NCI-H226 (cell line): ENCODE results near the gene PMIS2.
"Not testable (repeated sequence)": the region's sequence is repeated elsewhere in the genome, so short reads cannot be mapped to it uniquely, and the experiment has no call there.

Experiments used
- DNase-seq: peaks from one replicate; pipeline ENCODE4 v3.0.0-alpha.2; 2015

Gene PMIS2

GRCh38 chr19:35595026-35595425 lies 9.1 kb downstream of the PMIS2 start:
- DNase-seq = not testable (repeated sequence)

DNA sequence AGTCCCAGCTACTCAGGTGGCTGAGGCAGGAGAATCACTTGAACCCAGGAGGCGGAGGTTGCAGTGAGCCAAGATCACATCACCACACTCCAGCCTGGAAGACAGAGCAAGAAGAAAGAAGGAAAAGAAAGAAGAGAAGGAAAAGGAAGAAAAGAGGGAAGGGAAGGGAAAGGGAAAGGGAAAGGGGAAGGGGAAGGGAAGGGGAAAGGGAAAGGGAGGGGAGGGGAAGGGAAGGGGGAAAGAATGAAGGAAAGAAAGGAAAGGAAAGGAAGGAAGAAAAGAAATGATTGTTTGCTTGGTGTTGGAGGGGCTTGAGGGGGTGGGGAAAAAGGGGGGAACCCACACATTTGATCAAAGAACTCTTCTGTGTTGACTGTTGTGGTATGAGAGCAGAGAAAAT lies 10.0 kb downstream of the PMIS2 start:
- DNase-seq = no peak

- DNase-seq = peak; percentile 18
Measured at GRCh38 chr19:35596366-35596999, 10.5 kb downstream of the PMIS2 start.

- DNase-seq = no peak
Measured at GRCh38 chr19:35601971-35602370, 16.0 kb downstream of the PMIS2 start.

- not testable (repeated sequence) for DNase-seq
Measured at GRCh38 chr19:35604436-35604835, 18.5 kb downstream of the PMIS2 start.

DNA sequence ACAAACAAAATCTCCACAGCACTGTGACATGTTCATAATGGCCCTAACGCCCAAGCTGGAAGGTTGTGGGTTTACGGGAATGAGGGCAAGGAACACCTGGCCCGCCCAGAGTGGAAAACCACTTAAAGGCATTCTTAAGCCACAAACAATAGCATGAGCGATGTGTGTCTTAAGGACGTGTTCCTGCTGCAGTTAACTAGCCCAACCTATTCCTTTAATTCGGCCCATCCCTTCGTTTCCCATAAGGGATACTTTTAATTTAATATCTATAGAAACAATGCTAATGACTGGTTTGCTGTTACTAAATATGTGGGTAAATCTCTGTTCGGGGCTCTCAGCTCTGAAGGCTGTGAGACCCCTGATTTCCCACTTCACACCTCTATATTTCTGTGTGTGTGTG lies 21.2 kb downstream of the PMIS2 start:
- not testable (repeated sequence) for DNase-seq

- DNase-seq = no peak
Measured at GRCh38 chr19:35607661-35608060, 21.7 kb downstream of the PMIS2 start.

DNA sequence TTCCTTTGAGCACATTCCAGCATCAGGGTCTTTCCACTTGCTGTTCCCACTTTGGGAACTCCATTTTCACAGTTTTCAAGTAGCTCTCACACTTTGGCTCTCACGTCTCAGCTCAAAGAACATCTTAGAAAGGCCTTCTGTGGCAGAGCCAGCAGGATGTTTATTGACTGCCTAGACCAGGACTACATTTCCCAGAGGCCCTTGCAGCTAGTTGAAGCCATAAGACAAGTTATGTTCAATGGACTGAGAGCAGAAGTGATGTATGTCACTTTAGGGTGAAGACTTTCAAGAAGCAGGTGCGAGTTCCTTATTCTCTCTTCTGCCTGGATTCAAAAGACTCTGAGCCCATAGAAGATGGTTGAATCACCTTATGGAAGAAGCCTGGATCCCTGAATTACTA lies 22.3 kb downstream of the PMIS2 start:
- DNase-seq = no peak

DNA sequence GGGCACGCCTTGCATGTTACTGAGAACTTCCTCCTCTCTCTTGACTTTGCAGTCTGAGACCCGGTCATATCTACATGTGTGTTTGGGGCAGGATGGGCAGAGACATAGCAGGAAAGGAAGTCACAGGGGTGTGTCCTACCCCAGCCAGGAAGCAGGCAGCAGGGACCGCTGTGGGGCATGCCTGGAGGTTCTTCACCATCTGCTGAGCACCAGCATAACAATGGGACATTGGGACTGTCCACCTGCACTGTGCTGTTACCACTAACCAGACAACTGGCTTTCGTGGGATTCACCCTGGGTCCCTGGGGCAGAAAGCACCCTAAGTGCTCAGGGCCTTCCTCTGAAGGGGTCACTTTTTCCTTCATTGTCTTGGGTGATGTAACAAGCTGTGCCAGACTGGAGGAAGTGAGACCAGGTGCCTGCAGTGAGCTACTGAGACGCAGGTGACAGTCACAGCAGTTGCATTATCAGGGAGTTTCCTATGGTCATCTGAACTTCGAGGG lies 23.9 kb downstream of the PMIS2 start:
- DNase-seq = no peak

DNA sequence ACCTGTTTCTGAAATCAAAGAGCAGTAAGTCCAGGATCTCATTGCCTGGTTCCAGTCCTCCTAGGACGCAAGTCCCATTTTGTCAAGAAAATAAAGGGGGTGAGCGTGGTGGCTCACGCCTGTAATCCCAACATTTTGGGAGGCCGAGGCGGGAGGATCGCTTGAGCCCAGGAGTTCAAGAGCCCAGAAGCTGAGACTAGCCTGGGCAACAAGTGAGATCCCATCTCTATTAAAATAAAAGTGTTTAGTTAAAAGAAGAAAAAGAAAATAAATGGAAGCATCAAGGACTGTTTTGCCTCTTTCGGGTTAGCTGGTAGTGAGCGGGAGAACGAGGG lies 26.2 kb downstream of the PMIS2 start:
- no peak for DNase-seq

DNA sequence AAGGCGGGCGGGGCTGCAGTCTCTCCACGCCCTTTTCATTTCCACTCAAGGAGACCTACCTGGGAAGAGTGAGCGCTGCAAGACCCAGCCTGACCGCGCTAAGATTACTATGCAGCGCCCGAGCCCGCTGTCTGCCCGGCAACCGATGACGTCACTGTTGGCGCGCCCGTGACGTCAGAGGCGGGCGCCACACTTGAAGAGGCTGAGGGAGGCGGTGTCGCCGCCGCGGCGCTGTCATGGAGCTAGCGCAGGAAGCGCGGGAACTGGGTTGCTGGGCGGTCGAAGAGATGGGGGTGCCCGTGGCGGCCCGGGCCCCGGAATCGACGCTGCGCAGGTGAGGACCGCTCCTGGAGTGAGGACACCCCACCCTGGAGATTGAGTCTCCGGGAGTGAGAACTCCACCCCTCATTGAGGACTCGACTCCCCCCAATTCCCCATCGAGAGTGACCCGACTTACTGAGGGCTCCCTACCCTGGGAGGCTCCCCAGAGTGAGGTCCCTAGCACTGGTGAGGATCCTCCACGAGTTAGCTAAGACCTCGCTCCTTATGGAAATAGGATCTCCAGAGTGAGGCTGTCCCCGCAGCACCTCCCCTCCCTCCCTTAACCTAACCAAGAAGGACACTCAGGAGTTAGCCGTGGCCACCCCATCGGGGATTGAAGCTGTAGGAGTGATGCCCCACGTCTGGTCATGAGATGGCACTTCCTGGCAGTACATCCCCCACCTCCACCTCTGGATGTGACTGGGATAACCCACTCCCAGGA lies 26.8 kb downstream of the PMIS2 start, which contains the start of gene HAUS5:
Gene HAUS5, plus strand, starts transcription at position 177 of the 763 bp plus-strand sequence. Its CDS starts 60 bp downstream, at position 237.
- peak; percentile 88 for DNase-seq

DNA sequence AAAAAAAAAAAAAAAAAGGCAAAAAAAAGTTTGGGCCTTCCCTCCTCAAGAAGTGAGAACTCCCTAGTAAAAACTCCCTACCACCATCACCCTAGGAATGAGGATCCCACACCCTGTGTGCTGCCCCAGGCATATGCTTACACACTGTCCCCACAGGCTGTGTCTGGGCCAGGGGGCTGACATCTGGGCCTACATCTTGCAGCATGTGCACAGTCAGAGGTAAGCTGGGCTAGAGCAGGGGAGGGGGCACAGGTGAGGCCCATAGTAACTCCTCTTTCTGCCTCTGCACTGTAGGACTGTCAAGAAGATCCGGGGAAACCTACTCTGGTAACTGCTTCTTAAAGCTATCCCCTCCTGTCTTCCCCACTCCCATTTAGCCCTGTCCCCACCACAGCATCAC lies 27.6 kb downstream of the PMIS2 start:
- DNase-seq = no peak

DNA sequence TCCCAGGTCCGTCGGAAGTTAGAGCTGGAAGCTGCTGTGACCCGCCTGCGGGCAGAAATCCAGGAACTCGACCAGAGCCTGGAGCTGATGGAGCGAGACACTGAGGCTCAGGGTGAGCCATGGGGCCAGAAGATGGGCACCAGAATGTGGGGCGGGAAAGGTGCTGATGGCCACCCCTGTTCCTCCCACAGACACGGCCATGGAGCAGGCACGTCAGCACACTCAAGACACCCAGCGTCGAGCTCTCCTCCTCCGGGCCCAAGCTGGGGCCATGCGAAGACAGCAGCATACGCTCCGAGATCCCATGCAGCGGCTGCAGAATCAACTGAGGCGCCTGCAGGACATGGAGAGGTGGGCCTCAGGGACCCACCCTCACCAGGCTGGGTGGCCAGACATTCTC lies 29.1 kb downstream of the PMIS2 start:
- no peak for DNase-seq

DNA sequence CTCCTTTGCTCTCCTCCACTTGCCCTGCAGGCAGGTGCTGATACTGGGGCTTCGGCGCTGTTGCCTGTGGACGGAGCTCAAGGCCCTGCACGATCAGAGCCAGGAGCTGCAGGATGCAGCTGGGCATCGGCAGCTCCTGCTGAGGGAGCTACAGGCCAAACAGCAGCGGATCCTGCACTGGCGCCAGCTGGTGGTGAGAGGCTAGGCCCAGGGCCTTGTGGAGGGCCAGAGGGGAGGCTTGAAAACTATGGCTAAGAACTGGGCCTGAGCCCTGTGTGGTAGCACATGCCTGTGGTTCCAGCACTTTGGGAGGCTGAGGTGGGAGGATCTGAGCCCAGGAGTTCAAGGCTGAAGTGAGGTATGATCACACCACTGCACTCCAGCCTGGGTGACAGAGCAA lies 32.9 kb downstream of the PMIS2 start:
- DNase-seq = peak; percentile 16

DNA sequence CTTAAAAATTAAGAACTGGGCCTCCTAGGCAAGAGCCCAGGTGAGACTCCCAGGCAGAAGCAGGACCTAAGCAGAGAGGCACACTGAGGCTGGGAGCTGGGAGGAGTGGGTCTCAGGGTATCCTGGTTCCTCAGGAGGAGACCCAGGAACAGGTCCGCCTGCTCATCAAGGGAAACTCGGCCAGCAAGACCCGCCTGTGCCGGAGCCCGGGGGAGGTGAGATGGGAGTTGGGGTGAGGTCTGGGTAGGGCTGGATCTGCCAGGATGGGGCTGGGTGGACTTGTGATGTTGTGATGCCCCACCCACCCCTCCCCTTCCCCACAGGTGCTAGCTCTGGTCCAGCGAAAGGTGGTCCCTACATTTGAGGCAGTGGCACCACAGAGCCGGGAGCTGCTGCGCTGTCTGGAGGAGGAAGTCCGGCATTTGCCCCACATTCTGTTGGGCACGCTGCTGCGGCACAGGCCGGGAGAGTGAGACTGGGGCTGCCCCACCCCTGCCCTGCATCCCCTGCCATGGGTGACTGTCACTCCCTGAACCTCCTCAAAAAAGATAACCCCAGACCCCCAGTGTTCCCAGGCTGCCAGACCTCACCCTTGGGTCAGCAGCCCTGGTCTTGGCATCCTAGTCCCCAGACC lies 33.4 kb downstream of the PMIS2 start:
- no peak for DNase-seq

DNA sequence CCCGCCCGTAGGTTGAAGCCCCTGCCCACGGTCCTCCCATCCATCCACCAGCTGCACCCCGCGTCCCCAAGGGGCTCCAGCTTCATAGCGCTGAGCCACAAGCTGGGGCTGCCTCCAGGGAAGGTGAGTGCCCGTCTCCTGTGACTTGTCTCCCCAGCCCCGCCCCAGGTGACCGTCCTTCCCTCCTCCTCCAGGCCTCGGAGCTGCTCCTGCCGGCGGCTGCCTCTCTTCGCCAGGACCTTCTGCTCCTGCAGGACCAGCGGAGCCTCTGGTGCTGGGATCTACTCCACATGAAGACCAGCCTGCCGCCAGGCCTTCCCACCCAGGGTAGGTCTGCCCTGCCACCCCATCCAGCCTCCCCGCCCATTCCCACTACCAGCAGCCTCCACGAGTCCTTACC lies 34.0 kb downstream of the PMIS2 start:
- no peak for DNase-seq

DNA sequence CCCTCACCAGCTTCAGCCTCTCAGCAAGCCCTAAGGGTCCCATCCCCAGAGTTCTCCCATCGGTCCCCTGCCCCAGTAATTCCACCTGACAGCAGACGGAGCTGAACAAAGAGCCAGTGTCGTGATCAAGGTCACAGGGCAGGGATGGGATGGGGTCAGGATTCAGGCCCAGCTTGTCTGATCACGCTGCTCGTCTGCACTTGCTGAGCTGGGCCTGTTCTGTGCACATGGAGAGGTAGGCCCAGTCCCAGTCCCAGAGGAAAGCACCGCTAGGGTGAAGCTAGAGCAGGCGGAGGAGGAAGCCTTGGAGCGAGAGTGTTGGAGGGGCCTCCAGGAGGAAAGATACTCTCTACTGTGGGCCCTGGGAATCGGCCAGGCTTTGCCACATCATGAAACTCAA lies 35.7 kb downstream of the PMIS2 start:
- no peak for DNase-seq

GRCh38 chr19:35622750-35623149 lies 36.8 kb downstream of the PMIS2 start:
- no peak for DNase-seq

- DNase-seq = no peak
Measured at GRCh38 chr19:35623327-35624010, 37.5 kb downstream of the PMIS2 start.

DNA sequence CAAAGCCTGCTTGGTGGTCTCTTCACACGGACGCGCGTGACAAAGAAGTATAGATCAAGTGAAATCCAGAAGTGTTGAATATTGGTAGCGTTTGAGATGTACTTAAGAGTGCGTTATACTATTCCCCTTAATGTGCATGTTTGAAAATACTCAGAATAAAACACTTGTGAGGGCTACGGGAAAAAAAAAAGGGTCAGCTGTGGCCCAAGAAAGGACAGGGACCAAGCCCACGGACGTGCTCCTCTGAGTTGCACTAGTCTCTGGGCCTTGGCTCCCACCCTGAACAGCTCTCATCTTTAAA lies 42.2 kb downstream of the PMIS2 start:
- DNase-seq = no peak

DNA sequence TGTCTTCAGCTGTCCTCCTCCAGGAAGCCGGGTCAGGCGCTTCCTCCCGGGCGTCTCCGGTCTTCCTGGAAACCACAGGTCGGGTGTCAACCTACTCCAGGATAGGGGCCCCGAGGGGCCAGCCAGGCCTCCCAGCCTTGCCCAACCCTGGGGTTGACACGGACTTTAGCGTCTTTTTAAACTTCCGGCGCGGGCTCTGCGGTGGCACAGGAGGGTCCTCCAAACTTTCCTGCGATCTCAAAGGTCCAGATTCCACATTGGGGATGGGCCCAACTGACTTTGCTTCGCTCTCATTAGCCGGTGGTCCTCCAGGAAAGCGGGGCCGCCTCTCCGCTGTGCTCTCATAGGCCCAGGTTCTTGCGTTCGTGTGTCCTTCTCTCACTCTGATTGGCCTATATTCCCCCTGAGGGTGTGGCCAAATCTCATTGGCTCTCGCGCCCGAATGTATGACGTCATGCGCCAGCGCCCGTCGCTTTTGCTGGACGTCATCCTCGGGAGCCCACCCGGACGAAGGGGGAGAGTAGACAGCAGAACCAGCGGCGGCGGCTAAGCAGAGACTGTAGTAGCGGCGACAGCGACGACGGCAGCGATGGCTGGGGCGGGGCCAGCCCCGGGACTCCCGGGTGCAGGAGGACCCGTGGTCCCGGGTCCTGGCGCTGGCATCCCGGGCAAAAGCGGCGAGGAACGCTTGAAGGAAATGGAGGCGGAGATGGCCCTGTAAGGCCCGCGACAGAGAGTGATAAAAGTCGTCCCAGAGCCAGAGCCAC lies 42.8 kb downstream of the PMIS2 start, which contains the start of gene RBM42:
Gene RBM42, plus strand, starts transcription at position 472 of the 767 bp plus-strand sequence. Its CDS starts 118 bp downstream, at position 590.
- peak; percentile 99 for DNase-seq

DNA sequence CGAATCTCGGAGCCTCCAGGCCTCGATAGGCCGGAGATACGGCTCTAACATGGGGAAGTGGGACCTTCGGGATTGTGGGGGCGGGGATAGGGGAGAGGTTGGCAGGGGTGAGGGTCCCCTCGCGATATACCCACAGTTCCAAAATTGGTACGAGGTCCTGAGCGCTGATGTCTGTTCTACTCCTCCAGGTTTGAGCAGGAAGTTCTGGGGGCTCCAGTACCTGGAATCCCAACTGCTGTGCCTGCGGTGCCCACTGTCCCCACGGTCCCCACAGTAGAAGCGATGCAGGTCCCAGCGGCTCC lies 43.3 kb downstream of the PMIS2 start:
- no peak for DNase-seq
